ENCODE results near the gene KIF17. TPM values are rescaled to one million over a fixed set of nuclear protein-coding genes. Genes with fewer than 3 reads are reported as not detected.

Gene KIF17
- total RNA-seq, 1 donor from 2014 or later = 0.09 TPM

- no peak overlapping the region for H3K27ac Mint-ChIP-seq
- intact Hi-C loops (cut with micrococcal nuclease) = no loop called here
- no peaks in the 10 kb centered on the region for H3K9me3 Mint-ChIP-seq
- H3K27me3 Mint-ChIP-seq (ENCODE audit: low read depth) = no peaks in the 10 kb centered on the region
- no peak for DNase-seq (ENCODE audit: low spot score)
- H3K36me3 Mint-ChIP-seq (ENCODE audit: low read depth) = peaks cover 46% of the 10 kb centered on the region
- no peaks in the 10 kb centered on the region for H3K4me1 Mint-ChIP-seq (ENCODE audit: low read depth)
- no peak overlapping the region for H3K4me3 Mint-ChIP-seq (ENCODE audit: low read depth)
These were observed 69.4 kb downstream of the KIF17 start for GRCh38 chr1:20648438-20648837.

- H3K4me1 Mint-ChIP-seq (ENCODE audit: low read depth) = peaks cover under 1% of the 10 kb centered on the region
These were observed 72.4 kb downstream of the KIF17 start for GRCh38 chr1:20645414-20645813.

GRCh38 chr1:20644416-20644815 lies 73.4 kb downstream of the KIF17 start:
- no peak for DNase-seq (ENCODE audit: low spot score)
- peaks cover 3% of the 10 kb centered on the region for H3K4me1 Mint-ChIP-seq (ENCODE audit: low read depth)
- no peaks in the 10 kb centered on the region for H3K27me3 Mint-ChIP-seq (ENCODE audit: low read depth)
- intact Hi-C loops (cut with micrococcal nuclease) = no loop called here
- no peak overlapping the region for H3K4me3 Mint-ChIP-seq (ENCODE audit: low read depth)
- H3K9me3 Mint-ChIP-seq = no peaks in the 10 kb centered on the region
- H3K27ac Mint-ChIP-seq = no peak overlapping the region
- peaks cover 11% of the 10 kb centered on the region for H3K36me3 Mint-ChIP-seq (ENCODE audit: low read depth)

More at GRCh38 chr1:20645414-20645813, 72.4 kb downstream of the KIF17 start:
- Mint-ChIP-seq H3K27me3 (ENCODE audit: low read depth) (no peaks in the 10 kb centered on the region), H3K9me3 (no peaks in the 10 kb centered on the region), H3K27ac (no peak overlapping the region), H3K4me3 (ENCODE audit: low read depth) (no peak overlapping the region), H3K36me3 (ENCODE audit: low read depth) (peaks cover 19% of the 10 kb centered on the region)
- no peak for DNase-seq (ENCODE audit: low spot score)
- intact Hi-C loops (cut with micrococcal nuclease) = no loop called here

GRCh38 chr1:20643080-20643479 lies 74.7 kb downstream of the KIF17 start:
- H3K27ac Mint-ChIP-seq = no peak overlapping the region
- no peaks in the 10 kb centered on the region for H3K36me3 Mint-ChIP-seq (ENCODE audit: low read depth)
- no peak for DNase-seq (ENCODE audit: low spot score)
- intact Hi-C loops (cut with micrococcal nuclease) = no loop called here
- no peak overlapping the region for H3K4me3 Mint-ChIP-seq (ENCODE audit: low read depth)
- H3K27me3 Mint-ChIP-seq (ENCODE audit: low read depth) = no peaks in the 10 kb centered on the region
- H3K9me3 Mint-ChIP-seq = no peaks in the 10 kb centered on the region
- H3K4me1 Mint-ChIP-seq (ENCODE audit: low read depth) = peaks cover 3% of the 10 kb centered on the region

GRCh38 chr1:20641975-20642374 lies 75.8 kb downstream of the KIF17 start:
- no peaks in the 10 kb centered on the region for H3K36me3 Mint-ChIP-seq (ENCODE audit: low read depth)
- DNase-seq (ENCODE audit: low spot score) = no peak
- intact Hi-C loops (cut with micrococcal nuclease) = loop anchor here (2.0 kb wide), 1 partner anchor 67 kb away; no protein-coding TSS in a partner anchor
- no peak overlapping the region for H3K27ac Mint-ChIP-seq
- H3K27me3 Mint-ChIP-seq (ENCODE audit: low read depth) = no peaks in the 10 kb centered on the region
- no peaks in the 10 kb centered on the region for H3K9me3 Mint-ChIP-seq
- peaks cover 3% of the 10 kb centered on the region for H3K4me1 Mint-ChIP-seq (ENCODE audit: low read depth)
- no peak overlapping the region for H3K4me3 Mint-ChIP-seq (ENCODE audit: low read depth)

GRCh38 chr1:20640183-20640597 lies 77.6 kb downstream of the KIF17 start:
- Mint-ChIP-seq H3K4me3 (ENCODE audit: low read depth) (no peak overlapping the region), H3K27ac (no peak overlapping the region), H3K9me3 (no peaks in the 10 kb centered on the region), H3K27me3 (ENCODE audit: low read depth) (no peaks in the 10 kb centered on the region), H3K4me1 (ENCODE audit: low read depth) (peaks cover 3% of the 10 kb centered on the region), H3K36me3 (ENCODE audit: low read depth) (no peaks in the 10 kb centered on the region)
- peak; percentile 51 for DNase-seq (ENCODE audit: low spot score)
- intact Hi-C loops (cut with micrococcal nuclease) = loop anchor here (1.0 to 2.0 kb wide), 2 partner anchors 65 to 118 kb away; no protein-coding TSS in a partner anchor

- no peak overlapping the region for H3K4me3 Mint-ChIP-seq (ENCODE audit: low read depth)
- H3K36me3 Mint-ChIP-seq (ENCODE audit: low read depth) = no peaks in the 10 kb centered on the region
- intact Hi-C loops (cut with micrococcal nuclease) = no loop called here
- no peak overlapping the region for H3K27ac Mint-ChIP-seq
- H3K9me3 Mint-ChIP-seq = no peaks in the 10 kb centered on the region
- H3K27me3 Mint-ChIP-seq (ENCODE audit: low read depth) = no peaks in the 10 kb centered on the region
- peaks cover 9% of the 10 kb centered on the region for H3K4me1 Mint-ChIP-seq (ENCODE audit: low read depth)
- no peak for DNase-seq (ENCODE audit: low spot score)
These were observed 80.9 kb downstream of the KIF17 start for GRCh38 chr1:20636785-20637347.

GRCh38 chr1:20634594-20635084 lies 83.2 kb downstream of the KIF17 start:
- Mint-ChIP-seq H3K27me3 (ENCODE audit: low read depth) (no peaks in the 10 kb centered on the region), H3K27ac (no peak overlapping the region), H3K4me3 (ENCODE audit: low read depth) (peak overlapping the region; percentile 80), H3K36me3 (ENCODE audit: low read depth) (no peaks in the 10 kb centered on the region), H3K4me1 (ENCODE audit: low read depth) (peaks cover 6% of the 10 kb centered on the region), H3K9me3 (no peaks in the 10 kb centered on the region)
- intact Hi-C loops (cut with micrococcal nuclease) = loop anchor here (5.0 kb wide), 1 partner anchor 127 kb away; the partner anchor contains the start of gene MUL1
- DNase-seq (ENCODE audit: low spot score) = no peak

GRCh38 chr1:20634065-20634593 lies 83.7 kb downstream of the KIF17 start:
- Mint-ChIP-seq H3K9me3 (no peaks in the 10 kb centered on the region), H3K4me3 (ENCODE audit: low read depth) (peak overlapping the region; percentile 80), H3K27ac (peak overlapping the region; percentile 33), H3K36me3 (ENCODE audit: low read depth) (no peaks in the 10 kb centered on the region), H3K4me1 (ENCODE audit: low read depth) (peaks cover 6% of the 10 kb centered on the region), H3K27me3 (ENCODE audit: low read depth) (no peaks in the 10 kb centered on the region)
- peak; percentile 13 for DNase-seq (ENCODE audit: low spot score)
- intact Hi-C loops (cut with micrococcal nuclease) = loop anchor here (5.0 kb wide), 1 partner anchor 127 kb away; the partner anchor contains the start of gene MUL1

- Mint-ChIP-seq H3K36me3 (ENCODE audit: low read depth) (no peaks in the 10 kb centered on the region), H3K27me3 (ENCODE audit: low read depth) (peaks cover 1% of the 10 kb centered on the region), H3K27ac (peak within 1 kb of the TSS; percentile 33), H3K4me1 (ENCODE audit: low read depth) (peaks cover 6% of the 10 kb centered on the region), H3K9me3 (no peaks in the 10 kb centered on the region), H3K4me3 (ENCODE audit: low read depth) (peak within 1 kb of the TSS; percentile 80)
- intact Hi-C loops (cut with micrococcal nuclease) = loop anchor here (2.0 to 5.0 kb wide), 2 partner anchors 59 to 126 kb away; partner anchors contain the start of gene MUL1
- peak; percentile 86 for DNase-seq (ENCODE audit: low spot score)
These were observed 84.4 kb downstream of the KIF17 start, which contains the start of gene PINK1 for GRCh38 chr1:20633190-20634064. Gene PINK1 (plus strand): TSS chr1:20633458. CDS start chr1:20633549, 91 bp downstream.

- H3K27me3 Mint-ChIP-seq (ENCODE audit: low read depth) = peaks cover 1% of the 10 kb centered on the region
- H3K4me3 Mint-ChIP-seq (ENCODE audit: low read depth) = peak overlapping the region; percentile 65
These were observed 85.4 kb downstream of the KIF17 start for GRCh38 chr1:20632386-20632785.

GRCh38 chr1:20630729-20631128 lies 87.1 kb downstream of the KIF17 start:
- Mint-ChIP-seq H3K4me3 (ENCODE audit: low read depth) (no peak overlapping the region), H3K4me1 (ENCODE audit: low read depth) (peaks cover 6% of the 10 kb centered on the region), H3K36me3 (ENCODE audit: low read depth) (no peaks in the 10 kb centered on the region), H3K27me3 (ENCODE audit: low read depth) (peaks cover 2% of the 10 kb centered on the region), H3K9me3 (no peaks in the 10 kb centered on the region), H3K27ac (no peak overlapping the region)
- no peak for DNase-seq (ENCODE audit: low spot score)
- intact Hi-C loops (cut with micrococcal nuclease) = loop anchor here (5.0 kb wide), 1 partner anchor 123 kb away; the partner anchor contains the start of gene MUL1

More at GRCh38 chr1:20632386-20632785, 85.4 kb downstream of the KIF17 start:
- no peak for DNase-seq (ENCODE audit: low spot score)
- H3K27ac Mint-ChIP-seq = no peak overlapping the region
- H3K9me3 Mint-ChIP-seq = no peaks in the 10 kb centered on the region
- peaks cover 6% of the 10 kb centered on the region for H3K4me1 Mint-ChIP-seq (ENCODE audit: low read depth)
- no peaks in the 10 kb centered on the region for H3K36me3 Mint-ChIP-seq (ENCODE audit: low read depth)
- intact Hi-C loops (cut with micrococcal nuclease) = loop anchor here (2.0 to 5.0 kb wide), 2 partner anchors 58 to 125 kb away; partner anchors contain the start of gene MUL1

All from activated T-helper 2 cell treated with anti-CD3 and anti-CD28 coated beads, Interferon-gamma antibody, Interleukin-2, Interleukin-4, amounts not matched to agents 10 μg/mL and 5 μg/mL and 100 μg/mL, durations not matched to agents 14 hours and 24 hours and 36 hours (primary cell).